Suppressor macrophage treated with lipopolysaccharide for 1 hour (primary cell): Measurements from ENCODE around the gene RAPGEF5.

Source experiments
- DNase-seq, 3 donors: peaks; one replicate each; pipeline ENCODE4 v3.0.0-alpha.2; 2020 to 2022

Gene RAPGEF5

DNA sequence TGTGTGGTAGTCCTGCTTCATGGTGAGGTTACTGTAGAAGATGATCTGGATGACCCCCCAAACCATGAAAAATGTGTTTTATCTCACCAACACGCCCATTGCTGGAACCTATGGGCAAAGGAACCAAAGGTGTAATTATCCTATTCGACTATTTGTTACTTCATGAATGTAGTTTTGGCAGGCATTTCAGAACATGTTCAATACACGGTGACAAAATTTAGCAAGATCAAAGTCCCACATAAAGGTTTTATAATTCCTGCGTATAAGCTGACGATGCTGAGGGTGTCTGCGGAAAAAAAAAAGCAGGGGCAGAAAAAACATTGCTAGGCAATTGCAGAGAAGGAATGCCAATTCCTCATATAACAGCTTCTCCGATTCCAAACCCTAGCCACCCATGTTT is 13.3 kb downstream of the RAPGEF5 start:
- no peak for DNase-seq

DNA sequence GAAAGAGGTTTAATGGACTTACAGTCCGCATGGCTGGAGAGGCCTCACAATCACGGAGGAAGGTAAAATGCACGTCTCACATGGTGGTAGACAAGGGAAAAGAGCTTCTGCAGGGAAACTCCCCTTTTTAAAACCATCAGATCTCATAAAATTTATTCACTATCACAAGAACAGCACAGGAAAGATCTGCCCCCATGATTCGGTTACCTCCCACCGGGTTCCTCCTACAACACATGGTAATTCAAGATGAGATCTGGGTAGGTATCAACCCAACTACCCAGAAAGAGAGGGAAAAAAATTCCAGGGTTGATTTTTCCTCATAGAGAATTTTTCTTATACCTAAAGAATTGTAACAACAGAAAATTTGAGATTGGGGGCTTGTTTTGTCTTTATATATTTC is 13.9 kb downstream of the RAPGEF5 start:
- no peak for DNase-seq

DNA sequence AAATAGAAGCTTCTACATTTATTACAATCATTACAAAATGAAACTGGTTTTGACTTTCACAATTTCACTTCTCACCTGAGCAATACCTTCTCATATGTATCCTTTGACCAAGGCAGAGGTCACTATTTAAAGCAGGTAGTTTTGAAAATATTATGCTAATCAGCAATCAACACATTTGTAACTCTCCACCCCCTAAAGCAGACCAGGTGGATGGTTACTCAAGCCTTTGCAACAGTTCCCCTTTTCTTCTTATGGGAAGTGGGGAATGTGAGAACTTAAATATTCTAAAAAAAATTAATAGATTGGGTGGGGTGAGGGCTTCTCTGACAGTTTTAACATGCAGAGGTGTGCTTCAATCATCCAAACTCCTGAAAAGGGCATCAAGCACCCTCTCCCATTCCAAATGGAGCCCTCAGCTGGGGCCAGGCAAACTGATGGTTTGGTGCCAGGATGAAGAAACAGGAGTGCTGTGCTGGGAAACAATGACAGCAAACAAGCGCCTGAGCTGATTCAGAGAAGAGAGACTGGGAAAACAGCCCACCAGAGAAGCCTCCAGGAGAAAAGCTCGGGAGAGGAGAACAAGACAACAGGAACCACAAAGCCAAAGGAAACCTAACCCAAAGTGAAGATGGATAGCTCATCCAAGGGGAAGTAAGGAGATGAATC is 17.1 kb downstream of the RAPGEF5 start:
- DNase-seq: no peak

DNA sequence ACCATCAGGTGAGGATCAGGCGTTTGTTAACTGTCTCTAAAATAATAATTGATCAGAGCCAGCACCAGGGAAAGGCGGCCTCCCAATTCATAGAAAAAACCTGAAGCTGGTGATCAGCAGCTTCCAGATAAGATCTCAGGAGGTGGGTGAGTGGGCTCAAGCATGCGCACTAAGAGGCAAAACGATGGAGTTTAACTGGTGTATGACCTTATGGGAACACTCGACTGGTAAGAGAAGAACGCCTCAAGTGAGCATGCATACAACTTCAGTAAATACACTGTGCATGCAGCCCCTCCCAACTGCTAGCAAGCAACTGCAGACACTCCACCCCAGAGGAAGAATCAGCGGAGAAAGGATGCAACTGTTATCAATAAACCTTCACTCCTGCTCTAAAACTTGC is 18.1 kb downstream of the RAPGEF5 start:
- DNase-seq: no peak

DNA sequence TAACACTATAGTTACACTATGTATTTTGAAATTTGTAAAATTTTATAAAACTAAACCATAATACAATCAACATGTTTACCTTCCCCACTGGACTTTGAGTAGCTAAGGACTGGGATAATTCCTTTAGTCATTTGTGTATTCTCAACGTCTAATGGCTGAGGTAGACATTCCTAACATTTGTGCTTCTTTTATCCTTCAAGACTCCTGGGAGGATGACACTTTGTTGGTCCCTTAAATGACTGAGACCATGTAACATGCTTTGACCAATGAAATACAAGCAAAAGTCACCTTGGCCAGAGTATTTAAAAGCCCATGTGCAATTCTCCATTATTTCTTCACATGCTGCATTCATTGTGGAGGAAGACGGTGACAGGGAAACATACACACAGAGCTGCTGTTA is 18.5 kb downstream of the RAPGEF5 start:
- DNase-seq: no peak

DNA sequence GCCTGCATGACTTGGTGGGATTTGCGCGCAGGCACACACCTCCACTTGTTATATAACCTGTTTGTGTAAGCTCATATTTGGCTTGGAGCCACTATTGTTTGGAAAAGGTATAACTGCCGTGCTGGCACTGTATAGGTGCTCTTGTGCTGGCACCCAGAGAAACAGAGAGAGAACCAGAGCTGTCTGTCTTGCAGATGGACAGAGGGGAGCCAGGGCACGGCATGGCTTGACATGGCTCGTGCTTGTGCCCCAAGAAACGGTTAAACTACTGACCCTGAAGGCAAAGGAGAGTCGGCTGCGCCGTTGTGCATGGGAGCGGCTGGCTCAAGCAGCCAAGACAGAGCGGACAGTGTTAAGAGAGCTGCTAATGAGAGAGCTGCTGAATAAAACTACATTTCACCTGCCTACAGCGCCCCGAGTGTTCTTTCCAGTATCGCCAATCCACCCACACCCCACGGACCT is 23.2 kb downstream of the RAPGEF5 start:
- DNase-seq: no peak

DNA sequence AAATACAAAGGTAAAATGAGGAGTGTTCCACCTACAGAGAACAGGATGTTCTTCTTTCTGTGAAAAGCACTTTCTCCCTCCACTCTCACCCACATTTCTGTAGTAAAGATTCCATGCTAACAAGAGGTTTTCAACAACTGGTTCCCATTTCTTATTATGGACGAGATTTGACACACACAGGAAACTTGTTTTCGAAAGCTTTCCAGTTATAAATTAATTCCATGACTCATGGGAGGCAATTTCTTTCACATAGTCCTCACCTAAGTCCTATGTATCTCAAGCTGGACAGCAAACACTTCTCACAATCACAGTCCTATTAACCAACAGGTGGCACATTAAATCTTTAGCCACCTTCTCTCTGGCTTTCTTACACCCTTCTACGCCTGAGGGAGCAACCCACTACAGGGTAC is 24.5 kb downstream of the RAPGEF5 start:
- DNase-seq: no peak

DNA sequence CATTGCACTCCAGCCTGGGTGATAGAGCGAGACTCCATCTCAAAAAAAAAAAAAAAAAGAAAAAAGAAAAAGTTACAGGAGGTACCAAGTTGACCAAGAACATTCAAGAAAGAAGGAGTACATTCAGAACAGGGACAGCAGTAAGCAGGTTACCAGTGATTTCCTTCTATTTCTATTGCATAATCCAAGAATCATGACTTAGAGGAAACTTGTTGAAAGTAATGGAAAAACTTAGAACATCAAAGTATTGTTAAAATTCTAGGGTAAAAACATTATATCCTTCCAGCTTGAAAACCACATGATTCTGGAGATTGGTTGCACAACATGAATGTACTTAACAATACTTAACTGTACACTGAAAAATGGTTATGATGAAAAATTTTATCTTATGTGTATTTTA is 25.2 kb downstream of the RAPGEF5 start:
- DNase-seq: no peak

DNA sequence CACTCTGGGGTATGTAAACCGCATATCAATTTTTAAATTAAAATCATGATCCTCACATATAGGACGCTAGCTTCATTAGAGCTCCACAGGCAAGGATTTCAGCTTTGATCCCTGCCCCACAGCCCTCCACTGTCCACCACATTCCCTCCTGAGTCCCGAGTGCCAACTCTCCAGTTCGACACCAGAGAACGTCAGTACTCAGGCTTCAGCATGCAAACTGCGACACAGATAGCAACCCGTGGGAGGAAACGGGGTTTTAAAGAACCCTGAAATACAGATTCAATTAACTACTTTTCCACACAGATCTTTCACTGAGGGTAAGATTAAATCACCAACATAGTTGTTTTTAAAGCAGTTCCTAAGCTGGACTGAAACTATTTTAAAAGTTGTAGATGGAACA is 26.1 kb downstream of the RAPGEF5 start:
- DNase-seq: no peak

DNA sequence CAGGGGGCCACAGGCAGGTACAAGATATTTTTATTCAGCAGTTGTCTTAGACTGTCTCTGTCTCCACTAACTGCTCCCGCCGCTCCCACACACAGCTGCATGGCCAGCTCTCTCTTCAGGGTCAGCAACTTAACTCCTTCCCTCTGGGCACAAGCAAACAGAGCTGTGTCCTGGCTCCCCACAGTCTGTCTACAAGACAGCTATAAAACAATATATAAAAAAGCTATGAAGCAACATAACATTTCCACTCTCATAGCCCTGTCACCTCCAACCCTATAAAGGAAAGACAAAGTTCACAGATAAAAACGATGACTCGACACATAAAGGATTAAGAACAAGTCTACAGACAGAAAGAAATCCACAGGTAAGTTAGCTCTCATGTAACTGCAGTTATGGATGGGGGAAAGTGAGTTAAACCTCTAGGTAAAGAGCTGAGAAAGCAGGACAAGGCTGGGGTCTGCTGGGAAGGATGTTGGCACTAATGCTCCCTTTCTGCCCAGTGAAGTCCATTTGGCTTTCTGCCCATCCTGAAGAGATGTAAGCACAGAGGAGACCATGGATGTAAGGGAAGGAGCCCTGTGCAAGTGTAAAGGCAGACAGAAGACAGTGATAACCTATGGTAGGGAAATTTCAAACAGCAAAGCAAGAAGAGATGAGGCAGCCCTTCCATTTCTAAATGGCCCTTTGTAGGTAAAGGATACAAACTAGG is 27.0 kb downstream of the RAPGEF5 start:
- DNase-seq: no peak

DNA sequence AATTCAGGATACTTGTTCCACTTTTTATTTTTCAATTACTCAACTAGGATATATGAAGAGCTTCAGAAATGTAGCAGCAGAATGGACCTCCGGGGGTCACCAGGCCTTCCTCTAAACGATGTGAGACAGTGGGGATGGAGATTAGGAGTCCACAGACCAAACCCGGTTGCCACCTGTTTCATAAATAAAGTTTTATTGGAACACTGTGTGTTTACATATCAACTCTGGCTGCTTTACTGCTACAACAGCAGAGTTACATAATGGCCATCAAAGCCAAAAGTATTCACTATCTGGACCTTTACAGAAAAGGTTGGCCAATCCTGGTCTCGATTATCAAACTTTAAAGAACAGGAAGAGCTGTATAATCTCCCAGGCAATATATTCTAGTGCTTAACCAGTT is 30.8 kb downstream of the RAPGEF5 start:
- DNase-seq: no peak

DNA sequence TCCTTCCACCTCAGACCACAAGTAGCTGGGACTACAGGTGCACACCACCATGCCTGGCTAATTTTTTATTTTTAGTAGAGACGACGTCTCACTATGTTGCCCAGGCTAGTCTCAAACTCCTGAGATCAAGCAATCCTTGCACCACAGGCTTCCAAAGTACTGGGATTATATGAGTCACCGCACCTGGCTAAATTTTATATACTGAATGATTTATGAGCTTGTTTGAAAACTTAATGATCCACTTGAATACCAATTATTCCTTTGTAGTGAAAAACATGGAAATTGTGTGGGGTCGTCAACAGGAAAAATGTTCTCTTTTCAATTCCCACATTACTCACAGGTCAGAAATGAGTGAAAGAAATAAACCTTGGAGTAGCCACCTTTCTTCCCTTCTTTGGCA is 31.3 kb downstream of the RAPGEF5 start:
- DNase-seq: no peak

DNA sequence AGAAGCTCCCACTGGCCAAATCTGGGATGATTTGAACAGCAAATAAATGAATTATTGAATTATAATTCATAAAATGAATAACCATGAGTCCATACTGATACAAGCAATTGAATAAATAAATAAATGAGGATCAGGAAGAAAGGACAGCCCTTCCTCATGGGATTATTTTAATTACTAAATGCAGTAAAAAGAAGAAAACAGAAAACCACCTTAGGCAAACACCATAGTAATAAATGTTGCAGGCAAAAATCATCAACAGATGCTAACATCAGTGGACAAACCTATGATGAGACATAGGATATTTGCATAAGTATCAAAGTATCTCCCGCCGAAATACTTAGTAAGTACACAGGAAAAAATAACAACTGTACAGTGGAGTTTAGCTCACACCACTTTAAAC is 33.2 kb downstream of the RAPGEF5 start:
- no peak for DNase-seq

DNA sequence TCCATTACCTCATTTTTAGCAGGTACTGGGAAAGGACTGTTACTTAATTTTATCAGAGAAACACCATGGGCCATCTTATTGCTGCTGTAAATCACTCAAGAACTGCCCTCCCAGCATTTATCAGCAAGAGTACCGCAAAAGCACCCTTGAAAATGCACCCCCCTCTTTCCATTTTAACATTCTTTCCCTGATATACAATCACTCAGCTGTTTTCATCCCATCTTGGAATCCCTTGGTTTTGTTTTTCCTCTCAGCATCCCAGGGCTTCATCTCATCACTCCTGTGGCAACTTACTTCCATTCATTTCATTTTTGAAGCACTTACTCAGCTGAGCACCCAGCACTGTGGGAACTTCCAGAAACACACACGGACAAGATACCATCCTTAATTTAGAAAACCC is 36.5 kb downstream of the RAPGEF5 start:
- no peak for DNase-seq

DNA sequence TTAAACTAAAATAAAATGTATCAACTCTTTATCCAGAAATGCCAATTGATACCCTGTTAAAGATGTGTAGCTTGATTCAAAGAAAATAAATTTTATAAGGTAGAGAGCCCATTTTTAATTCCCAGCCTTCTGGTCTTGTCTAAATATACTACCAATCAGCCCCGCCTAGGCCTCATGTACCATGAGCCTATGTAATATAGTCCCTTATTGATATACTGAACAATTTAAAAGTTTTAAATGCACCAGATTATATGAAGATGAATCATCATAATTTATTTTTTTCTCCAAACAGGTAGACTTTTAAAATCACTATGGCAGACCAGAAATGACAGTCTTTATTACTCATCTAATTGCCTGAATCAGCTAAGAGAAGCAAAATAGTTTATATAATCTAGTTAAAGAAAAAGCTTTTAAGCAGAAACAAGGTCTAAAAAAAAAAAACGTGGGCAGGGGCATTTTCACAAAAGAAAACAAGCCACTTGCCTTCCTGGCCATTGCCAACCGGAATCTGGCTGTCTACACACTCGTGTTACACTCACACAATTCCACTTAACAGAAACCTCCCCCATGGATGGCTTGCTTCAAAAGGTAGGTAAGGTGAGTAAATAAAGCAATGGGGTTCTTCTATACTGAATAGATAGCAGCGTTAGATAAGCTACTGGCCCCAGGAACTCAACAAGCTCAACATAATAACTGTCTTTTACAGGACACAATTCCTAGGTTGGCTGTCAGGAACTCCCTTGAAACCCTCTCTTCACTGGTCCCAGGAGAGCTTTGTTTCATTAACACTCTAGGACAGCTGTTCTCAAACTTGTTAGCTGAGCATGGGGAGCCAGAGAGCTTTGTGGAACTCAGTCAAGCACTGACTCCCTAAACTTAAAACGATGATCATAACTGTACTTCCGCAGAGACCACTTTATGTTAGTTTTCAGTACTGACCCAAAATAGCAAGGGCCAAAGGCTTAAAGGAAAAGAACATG is 37.2 kb downstream of the RAPGEF5 start:
- DNase-seq: no peak

DNA sequence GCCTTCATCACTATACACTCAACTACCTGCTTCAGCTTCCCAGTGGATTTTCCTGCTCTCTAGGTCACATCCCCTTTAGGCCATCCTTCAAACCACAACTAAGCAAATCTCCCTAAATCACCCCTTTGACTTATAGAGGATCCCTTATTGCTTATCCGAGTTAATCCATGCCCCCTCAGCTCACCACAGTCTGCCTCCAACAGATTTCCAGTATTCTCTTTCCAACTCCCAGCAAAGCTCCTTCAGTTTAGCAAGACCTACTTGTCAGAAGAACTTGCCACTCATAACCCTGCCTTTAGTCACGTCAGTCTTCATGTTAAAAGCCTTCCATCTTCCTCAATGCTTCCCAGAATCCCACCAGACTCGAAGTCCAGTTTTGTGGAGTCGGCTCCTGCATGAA is 38.6 kb downstream of the RAPGEF5 start:
- DNase-seq: no peak

DNA sequence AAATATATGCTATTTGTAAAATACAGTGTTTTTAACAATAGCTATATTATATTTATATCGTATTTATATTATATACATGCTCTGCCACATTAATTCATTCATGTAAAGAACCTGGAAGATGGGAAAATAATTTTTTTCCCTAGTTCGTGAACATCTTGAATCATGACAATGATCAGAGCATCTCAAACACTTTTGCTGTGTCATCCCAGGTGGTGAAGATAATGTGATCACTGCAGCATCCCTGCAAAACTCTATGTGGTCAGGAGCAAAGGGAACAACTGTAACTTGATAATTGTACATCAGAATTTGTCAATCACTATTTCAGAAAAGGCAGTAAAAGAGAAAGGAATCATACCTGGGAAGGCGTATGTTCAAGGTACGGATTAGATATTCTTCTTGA is 39.3 kb downstream of the RAPGEF5 start:
- DNase-seq: no peak

DNA sequence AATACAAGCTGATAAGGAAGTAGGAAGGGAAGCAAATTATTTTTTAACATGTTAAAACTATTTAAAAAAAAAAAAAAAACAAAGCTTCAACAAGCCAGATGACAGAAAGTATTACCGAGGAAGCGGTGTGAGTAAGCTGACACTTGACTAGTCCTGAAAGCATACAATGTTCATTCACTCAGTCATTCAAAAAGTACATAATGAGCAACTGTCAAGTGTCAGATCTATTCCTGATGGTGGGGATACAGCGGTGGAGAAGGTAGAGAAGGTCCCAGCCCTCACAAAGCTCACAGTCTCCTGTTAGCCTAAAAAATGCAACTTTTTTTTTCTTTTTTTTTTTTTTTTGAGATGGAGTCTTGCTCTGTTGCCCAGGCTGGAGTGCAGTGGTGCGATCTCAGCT is 40.0 kb downstream of the RAPGEF5 start:
- no peak for DNase-seq

DNA sequence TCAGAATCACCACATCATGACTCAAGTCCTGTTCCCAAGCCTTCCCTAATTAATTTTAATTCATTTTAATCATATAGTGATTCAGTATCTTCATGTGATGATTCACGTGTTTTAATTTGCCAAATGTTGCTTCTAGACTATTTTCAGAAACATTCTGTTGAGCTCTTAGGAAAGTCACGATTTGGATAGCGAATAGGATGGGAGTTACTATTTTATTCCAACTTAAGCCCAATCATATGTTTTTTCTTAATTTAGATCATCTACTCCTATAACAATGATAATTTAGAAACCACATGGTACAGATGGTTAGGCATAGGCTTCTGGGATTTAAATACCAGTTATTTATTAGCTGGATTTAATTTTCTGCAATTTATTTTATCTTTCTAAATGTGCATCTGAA is 49.1 kb downstream of the RAPGEF5 start:
- DNase-seq: no peak

DNA sequence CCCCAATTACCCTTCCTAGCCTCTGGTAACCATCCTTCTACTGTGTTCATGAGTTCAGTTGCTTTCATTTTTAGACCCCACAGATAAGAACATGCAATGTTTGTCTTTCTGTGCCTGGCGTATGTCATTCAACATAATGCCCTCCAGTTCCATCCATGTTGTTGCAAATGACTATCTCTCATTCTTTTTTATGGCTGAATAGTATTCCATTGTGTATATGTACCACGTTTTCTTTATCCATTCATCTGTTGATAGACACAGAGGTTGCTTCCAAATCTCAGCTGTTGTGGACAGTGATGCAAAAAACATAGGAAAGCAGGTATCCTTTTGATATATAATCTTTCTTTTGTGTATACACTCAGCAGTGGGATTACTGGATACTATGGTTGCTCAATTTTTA is 51.2 kb downstream of the RAPGEF5 start:
- no peak for DNase-seq

DNA sequence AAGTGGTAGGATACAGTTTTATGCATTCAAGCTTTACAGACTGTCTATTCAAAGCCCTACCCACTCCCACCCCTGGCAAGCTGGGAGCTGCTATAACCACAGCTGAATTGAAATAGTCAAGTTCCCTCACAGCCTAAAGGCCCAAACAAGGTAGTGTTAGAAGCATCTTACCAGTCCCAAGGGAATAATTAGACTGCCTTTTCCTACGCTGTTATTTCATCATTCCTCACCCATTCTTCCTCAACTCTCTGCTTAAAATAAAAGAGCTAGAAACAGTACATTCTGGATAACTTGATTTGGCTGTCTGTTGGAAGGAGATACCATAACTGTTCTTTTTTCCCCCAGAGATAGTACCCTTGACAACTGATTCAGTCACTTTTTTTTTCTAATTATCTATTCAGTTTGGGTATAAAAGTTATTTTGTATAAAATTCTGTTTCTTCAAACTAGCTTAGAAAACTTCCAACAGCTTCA is 54.0 kb downstream of the RAPGEF5 start:
- no peak for DNase-seq

DNA sequence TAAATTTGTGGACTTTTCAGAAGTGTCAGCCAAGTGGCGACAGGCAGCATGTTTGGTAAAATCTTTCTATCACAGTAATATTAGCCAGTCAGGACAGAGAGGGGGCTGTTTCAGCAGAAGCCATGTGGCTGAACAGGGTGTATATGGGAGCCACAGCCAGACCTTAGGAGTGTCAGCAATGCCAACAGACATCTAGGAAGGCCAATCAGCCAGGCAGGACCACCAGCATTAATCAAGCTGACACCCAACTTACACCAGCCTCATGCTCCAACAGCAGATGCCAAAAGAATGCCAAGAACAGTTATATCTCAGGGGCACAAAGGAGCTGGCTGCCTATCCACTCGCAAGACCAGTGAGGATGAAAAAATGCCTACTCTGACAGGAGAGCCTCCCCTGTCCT is 54.8 kb downstream of the RAPGEF5 start:
- DNase-seq: no peak

DNA sequence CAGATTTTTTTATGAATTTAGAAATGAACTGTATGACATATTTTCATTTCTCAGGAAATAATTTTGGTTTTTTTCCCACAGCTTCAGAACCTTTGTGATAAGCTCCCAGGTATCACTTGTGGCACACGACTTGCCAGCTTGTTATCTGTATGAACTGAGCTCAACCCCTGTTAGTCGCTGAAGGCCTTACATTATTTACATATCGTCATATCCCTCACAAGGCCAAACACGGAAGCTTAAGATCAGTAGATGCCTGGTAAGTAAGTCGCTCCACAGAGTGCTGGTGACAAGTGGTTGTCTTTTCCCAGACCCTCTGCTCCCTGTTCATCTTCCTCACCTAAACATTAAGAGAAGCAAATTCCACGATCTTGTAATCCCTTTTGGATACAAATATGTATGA is 55.2 kb downstream of the RAPGEF5 start:
- no peak for DNase-seq

DNA sequence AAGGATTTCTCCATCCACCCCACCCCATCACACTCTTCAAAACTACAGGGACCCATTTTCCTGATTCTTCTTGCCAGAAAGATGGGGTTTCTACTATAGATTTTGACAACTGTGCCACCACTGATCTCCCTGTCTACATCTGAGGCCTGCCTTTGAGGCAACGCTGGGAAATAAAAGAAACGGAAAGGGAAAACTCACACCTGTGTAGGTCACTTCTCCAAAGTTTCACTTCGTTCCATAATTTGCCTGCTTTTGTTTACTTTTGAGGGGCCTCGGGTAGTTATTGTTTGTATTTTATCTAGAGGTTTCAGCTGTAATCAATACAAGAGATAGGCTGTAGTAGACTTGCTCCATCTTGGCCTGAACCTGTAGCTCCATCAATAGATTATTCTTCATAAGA is 56.1 kb downstream of the RAPGEF5 start:
- no peak for DNase-seq
